Fibroblast of lung (primary cell): ENCODE measurements around the gene CNIH4. TPM values are rescaled to one million over a fixed set of nuclear protein-coding genes. Genes with fewer than 3 reads are reported as not detected.

Experiments
- DNase-seq, 2 donors: peaks; one replicate each; pipeline versions ENCODE4 v3.0.0 to v3.0.0-alpha.2; 2010; ENCODE audit warnings: low read depth in 2 of 2
- H2AFZ ChIP-seq: 2 replicates; pipeline ENCODE4 v1.5.1; 2012; ENCODE audit warnings: low read length, control low read depth, inconsistent platforms
- H3K27ac ChIP-seq: 2 replicates; pipeline ENCODE4 v1.5.1; 2011; ENCODE audit warnings: low read length, control low read depth; ENCODE audit not compliant: insufficient read depth
- H3K27me3 ChIP-seq: 2 replicates; pipeline ENCODE4 v1.5.1; 2011; ENCODE audit warnings: mild to moderate bottlenecking, low read length; ENCODE audit not compliant: control insufficient read depth, insufficient read depth
- H3K36me3 ChIP-seq: 2 replicates; pipeline ENCODE4 v1.5.1; 2011; ENCODE audit warnings: low read length; ENCODE audit not compliant: control insufficient read depth, insufficient read depth
- H3K4me1 ChIP-seq: 2 replicates; pipeline ENCODE4 v1.5.1; 2011; ENCODE audit warnings: low read length; ENCODE audit not compliant: control insufficient read depth, insufficient read depth; ENCODE audit errors: extremely low read depth
- H3K4me2 ChIP-seq: 2 replicates; pipeline ENCODE4 v1.5.1; 2011; ENCODE audit warnings: low read length, control low read depth; ENCODE audit not compliant: insufficient read depth; ENCODE audit errors: extremely low read depth
- H3K4me3 ChIP-seq, 4 experiments: fragments of 200-600 bp in 1 of 4; sonication (generic) in 1 of 4; replicated peaks in 1 of 4; 2 replicates each; pipeline ENCODE4 v1.5.1; 2011 to 2016; ENCODE audit warnings: low read length in 4 of 4, low read depth in 3 of 4, mild to moderate bottlenecking in 3 of 4, control low read depth in 2 of 4, inconsistent platforms in 1 of 4, mixed read lengths in 1 of 4; ENCODE audit not compliant: insufficient read depth in 1 of 4; ENCODE audit errors: control extremely low read depth in 1 of 4
- H3K79me2 ChIP-seq: 2 replicates; pipeline ENCODE4 v1.5.1; 2012; ENCODE audit warnings: mild to moderate bottlenecking, low read length, inconsistent platforms; ENCODE audit not compliant: control insufficient read depth, insufficient read depth
- H3K9ac ChIP-seq: 2 replicates; pipeline ENCODE4 v1.5.1; 2011; ENCODE audit warnings: mild to moderate bottlenecking, low read length, control low read depth; ENCODE audit not compliant: insufficient read depth
- H3K9me3 ChIP-seq: 2 replicates; pipeline ENCODE4 v1.5.1; 2012; ENCODE audit warnings: low read depth, low read length; ENCODE audit not compliant: control insufficient read depth, insufficient read depth
- H4K20me1 ChIP-seq: 2 replicates; pipeline ENCODE4 v1.5.1; 2011; ENCODE audit warnings: low read length; ENCODE audit not compliant: control insufficient read depth, insufficient read depth; ENCODE audit errors: extremely low read depth
- CTCF ChIP-seq, 2 donors: IDR thresholded peaks in 1 of 2; conservative IDR thresholded peaks in 1 of 2; 1 replicate in 1 of 2; 2 replicates in 1 of 2; pipeline ENCODE4 v1.5.1; 2011 to 2012; ENCODE audit warnings: low read length in 2 of 2, control low read depth in 1 of 2, inconsistent platforms in 1 of 2, low read depth in 1 of 2, mild to moderate bottlenecking in 1 of 2
- EZH2 ChIP-seq: IDR thresholded peaks from 2 replicates; pipeline ENCODE4 v1.5.1; 2012; ENCODE audit warnings: low read length, control low read depth, mild to moderate bottlenecking; ENCODE audit errors: missing control alignments
- polyA plus RNA-seq, 2 donors: library from polyadenylated mRNA; depleted of rRNA in 1 of 2; stranded (reverse) in 1 of 2; unstranded in 1 of 2; fragments of >200 nt; gene quantifications; 2 replicates each; pipeline ENCODE4 v1.2.1, GENCODE V29; 2011 to 2012; ENCODE audit warnings: missing spikeins in 1 of 2
- total RNA-seq: library from RNA; depleted of rRNA; stranded (reverse); fragments of >200 nt; gene quantifications from 2 replicates; pipeline ENCODE4 v1.2.1, GENCODE V29; 2014

The CNIH4 gene
- total and polyA plus RNA-seq, 2 donors (not counting 1 experiment from before 2014, with no cell fraction given) = 76.0 to 109 TPM

GRCh38 chr1:224325959-224326358 is 30.7 kb upstream of the CNIH4 start:
- peaks cover 43% of the 10 kb centered on the region for H3K79me2 ChIP-seq
- no peak overlapping the region for H2AFZ ChIP-seq
- H3K27me3 ChIP-seq = no peaks in the 10 kb centered on the region

DNA sequence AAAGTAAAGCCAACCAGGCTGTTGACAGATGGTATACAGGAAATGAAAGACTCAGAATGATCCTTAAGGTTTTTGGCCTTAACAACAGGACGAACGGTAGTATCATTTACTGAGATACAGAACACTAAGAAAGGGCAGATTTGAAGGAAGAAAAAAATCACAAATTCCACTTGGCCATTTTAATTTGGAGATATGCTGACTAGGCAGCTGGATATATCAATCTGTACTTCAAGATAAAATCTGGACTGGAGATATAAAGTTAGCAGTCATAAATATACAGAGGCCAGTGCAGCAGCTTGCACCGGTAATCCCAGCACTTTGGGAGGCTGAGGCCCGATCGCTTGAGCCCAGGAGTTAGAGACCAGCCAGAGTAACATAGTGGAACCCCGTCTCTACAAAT is 28.0 kb upstream of the CNIH4 start:
- no peaks in the 10 kb centered on the region for H3K27me3 ChIP-seq
- no peaks in the 10 kb centered on the region for H4K20me1 ChIP-seq
- H2AFZ ChIP-seq = no peak overlapping the region
- H3K79me2 ChIP-seq = peaks cover 42% of the 10 kb centered on the region
- no peak overlapping the region for H3K9ac ChIP-seq
- H3K9me3 ChIP-seq = no peaks in the 10 kb centered on the region
- TF ChIP-seq CTCF (conservative IDR thresholded peaks at IDR 0.05 in 1 of 2, IDR thresholded peaks at IDR 0.05 in 1 of 2; ENCODE audit: low read depth in 1 of 2, low read length in 2 of 2) (no peak), EZH2 (no peak)
- H3K4me1 ChIP-seq = peaks cover 3% of the 10 kb centered on the region
- peaks cover 2% of the 10 kb centered on the region for H3K36me3 ChIP-seq
- DNase-seq = no peak
- H3K4me2 ChIP-seq = peak overlapping the region; percentile 58
- peak overlapping the region; percentile 93 to 99 (median 98) for H3K4me3 ChIP-seq
- H3K27ac ChIP-seq = no peak overlapping the region

More at GRCh38 chr1:224325959-224326358, 30.7 kb upstream of the CNIH4 start:
- no peak for DNase-seq
- Histone ChIP-seq H3K27ac (no peak overlapping the region), H3K4me1 (peaks cover 3% of the 10 kb centered on the region), H3K9ac (no peak overlapping the region), H3K4me2 (no peak overlapping the region), H3K4me3 (no peak overlapping the region), H4K20me1 (no peaks in the 10 kb centered on the region), H3K36me3 (peaks cover 2% of the 10 kb centered on the region), H3K9me3 (no peaks in the 10 kb centered on the region)
- no peak for TF ChIP-seq CTCF (conservative IDR thresholded peaks at IDR 0.05 in 1 of 2, IDR thresholded peaks at IDR 0.05 in 1 of 2; ENCODE audit: low read depth in 1 of 2, low read length in 2 of 2)
- no peak for TF ChIP-seq EZH2

- Histone ChIP-seq H3K4me1 (peaks cover 9% of the 10 kb centered on the region), H3K4me2 (peak overlapping the region; percentile 49), H3K9ac (peak overlapping the region; percentile 90), H3K27me3 (no peaks in the 10 kb centered on the region), H3K36me3 (peaks cover 1% of the 10 kb centered on the region), H3K4me3 (peak overlapping the region; percentile 93 to 99 (median 98)), H3K79me2 (peaks cover 39% of the 10 kb centered on the region), H3K27ac (peak overlapping the region; percentile 86), H3K9me3 (no peaks in the 10 kb centered on the region), H2AFZ (peak overlapping the region; percentile 99), H4K20me1 (no peaks in the 10 kb centered on the region)
- TF ChIP-seq EZH2 (no peak), CTCF (conservative IDR thresholded peaks at IDR 0.05 in 1 of 2, IDR thresholded peaks at IDR 0.05 in 1 of 2; ENCODE audit: low read depth in 1 of 2, low read length in 2 of 2) (no peak)
- no peak for DNase-seq
These were observed 27.2 kb upstream of the CNIH4 start for GRCh38 chr1:224329484-224329841.
